Smooth muscle cell (in vitro differentiated cells): Measurements from ENCODE around the gene KIF24. TPM values are rescaled to one million over a fixed set of nuclear protein-coding genes. Genes with fewer than 3 reads are reported as not detected.

Experiments
- DNase-seq: peaks from one replicate; lab custom pipeline; 2025; ENCODE audit not compliant: unreplicated experiment; lab: John Stamatoyannopoulos, UW
- H2AFZ ChIP-seq: fragments of 200-600 bp; sonication (generic); 2 replicates; pipeline ENCODE4 v1.6.0; 2016; ENCODE audit warnings: antibody characterized with exemption, low read depth, mild to moderate bottlenecking
- H3F3A ChIP-seq: fragments of 200-600 bp; sonication (generic); 2 replicates; pipeline ENCODE4 v1.6.0; 2017; ENCODE audit warnings: antibody characterized with exemption, low read depth
- H3K27ac ChIP-seq: fragments of 200-600 bp; sonication (generic); 2 replicates; pipeline ENCODE4 v1.5.1; 2016; ENCODE audit warnings: low read depth, mild to moderate bottlenecking
- H3K27me3 ChIP-seq: fragments of 200-600 bp; sonication (generic); 2 replicates; pipeline ENCODE4 v1.6.1; 2016; ENCODE audit warnings: low read depth, mild to moderate bottlenecking
- H3K36me3 ChIP-seq: fragments of 200-600 bp; sonication (generic); 2 replicates; pipeline ENCODE4 v1.5.1; 2016; ENCODE audit warnings: low read depth
- H3K4me1 ChIP-seq: fragments of 200-600 bp; sonication (generic); 2 replicates; pipeline ENCODE4 v1.5.1; 2016; ENCODE audit warnings: low read depth
- H3K4me2 ChIP-seq: fragments of 200-600 bp; sonication (generic); 2 replicates; pipeline ENCODE4 v1.6.0; 2016; ENCODE audit warnings: mild to moderate bottlenecking
- H3K4me3 ChIP-seq: fragments of 200-600 bp; sonication (generic); 2 replicates; pipeline ENCODE4 v1.5.1; 2016; ENCODE audit warnings: mild to moderate bottlenecking
- H3K79me2 ChIP-seq: fragments of 200-600 bp; sonication (generic); 2 replicates; pipeline ENCODE4 v1.6.0; 2016; ENCODE audit warnings: low read depth, mild to moderate bottlenecking
- H3K9ac ChIP-seq: fragments of 200-600 bp; sonication (generic); 2 replicates; pipeline ENCODE4 v1.6.0; 2016; ENCODE audit warnings: low read depth
- H3K9me3 ChIP-seq: fragments of 200-600 bp; sonication (generic); replicated peaks from 2 replicates; pipeline ENCODE4 v1.5.1; 2016; ENCODE audit warnings: low read depth
- H4K20me1 ChIP-seq: fragments of 200-600 bp; sonication (generic); 2 replicates; pipeline ENCODE4 v1.6.0; 2016; ENCODE audit warnings: low read depth
- WGBS: methylation state at CpG from one replicate; pipeline ENCODE4 v1.1.7; 2016; ENCODE audit warnings: low lambda C conversion rate; 5-methylcytosine and 5-hydroxymethylcytosine counted together
- polyA plus RNA-seq: library from polyadenylated mRNA; unstranded; fragments of >200 nt; fragmentation: Nextera tagmentation; extraction: Ambion mirVana; gene quantifications from 2 replicates; pipeline ENCODE4 v1.2.1, GENCODE V29; 2016
- total RNA-seq: library from RNA; depleted of rRNA; stranded (reverse); fragments of >200 nt; gene quantifications from 2 replicates; pipeline ENCODE4 v1.2.3, GENCODE V29; 2014
- TF ChIP-seq, protein P1 (sequence below): fragments of 200-600 bp; sonication (generic); IDR thresholded peaks from 2 replicates; pipeline ENCODE4 v1.5.1; 2017; ENCODE audit warnings: borderline replicate concordance, mild to moderate bottlenecking, antibody characterized with exemption; ENCODE audit not compliant: insufficient read depth, poor library complexity, severe bottlenecking

KIF24 gene
- total and polyA plus RNA-seq, 2 experiments from 2014 or later: 0.51 to 1.2 TPM

- no peaks in the 10 kb centered on the region for H3F3A ChIP-seq
- no peaks in the 10 kb centered on the region for H3K79me2 ChIP-seq
- no peak overlapping the region for H3K9ac ChIP-seq
- H4K20me1 ChIP-seq: no peaks in the 10 kb centered on the region
- no peak for DNase-seq
- no peaks in the 10 kb centered on the region for H3K36me3 ChIP-seq
- no peaks in the 10 kb centered on the region for H3K4me1 ChIP-seq
- 93% methylated on average over 3 of the region's 3 CpGs for WGBS
- H3K4me3 ChIP-seq: no peak overlapping the region
- no peak overlapping the region for H3K27ac ChIP-seq
- H3K4me2 ChIP-seq: no peak overlapping the region
- H3K9me3 ChIP-seq: no peaks in the 10 kb centered on the region
- TF ChIP-seq, protein P1, sequence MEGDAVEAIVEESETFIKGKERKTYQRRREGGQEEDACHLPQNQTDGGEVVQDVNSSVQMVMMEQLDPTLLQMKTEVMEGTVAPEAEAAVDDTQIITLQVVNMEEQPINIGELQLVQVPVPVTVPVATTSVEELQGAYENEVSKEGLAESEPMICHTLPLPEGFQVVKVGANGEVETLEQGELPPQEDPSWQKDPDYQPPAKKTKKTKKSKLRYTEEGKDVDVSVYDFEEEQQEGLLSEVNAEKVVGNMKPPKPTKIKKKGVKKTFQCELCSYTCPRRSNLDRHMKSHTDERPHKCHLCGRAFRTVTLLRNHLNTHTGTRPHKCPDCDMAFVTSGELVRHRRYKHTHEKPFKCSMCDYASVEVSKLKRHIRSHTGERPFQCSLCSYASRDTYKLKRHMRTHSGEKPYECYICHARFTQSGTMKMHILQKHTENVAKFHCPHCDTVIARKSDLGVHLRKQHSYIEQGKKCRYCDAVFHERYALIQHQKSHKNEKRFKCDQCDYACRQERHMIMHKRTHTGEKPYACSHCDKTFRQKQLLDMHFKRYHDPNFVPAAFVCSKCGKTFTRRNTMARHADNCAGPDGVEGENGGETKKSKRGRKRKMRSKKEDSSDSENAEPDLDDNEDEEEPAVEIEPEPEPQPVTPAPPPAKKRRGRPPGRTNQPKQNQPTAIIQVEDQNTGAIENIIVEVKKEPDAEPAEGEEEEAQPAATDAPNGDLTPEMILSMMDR: no peak
- no peak overlapping the region for H2AFZ ChIP-seq
- no peaks in the 10 kb centered on the region for H3K27me3 ChIP-seq
Measured at GRCh38 chr9:34374339-34374738, 45.3 kb upstream of the KIF24 start.

DNA sequence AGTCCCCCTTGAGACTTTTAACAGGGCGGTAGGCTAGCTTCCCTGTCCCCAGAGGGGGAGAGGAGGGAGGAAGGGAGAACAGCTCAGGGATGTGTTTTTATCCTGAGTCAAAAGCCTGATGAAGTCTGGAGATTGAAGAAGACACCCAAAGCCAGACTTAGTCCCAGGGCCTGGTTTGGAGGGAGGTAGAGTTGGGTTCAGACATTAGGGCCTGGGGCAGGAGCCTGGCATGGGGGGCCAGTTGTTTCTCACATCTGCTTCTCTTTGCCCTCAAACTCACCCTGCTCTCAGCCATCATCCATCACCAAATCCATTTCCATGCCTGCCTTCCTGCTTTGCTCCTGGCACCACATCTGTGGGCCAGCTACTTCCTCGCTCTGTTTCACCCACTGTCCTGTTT lies 44.7 kb upstream of the KIF24 start:
- Histone ChIP-seq H3K4me1 (no peaks in the 10 kb centered on the region), H3K27ac (no peak overlapping the region), H3K4me3 (no peak overlapping the region), H3K36me3 (no peaks in the 10 kb centered on the region), H3K9ac (no peak overlapping the region), H3F3A (no peaks in the 10 kb centered on the region), H3K4me2 (no peak overlapping the region), H3K27me3 (no peaks in the 10 kb centered on the region), H3K9me3 (no peaks in the 10 kb centered on the region), H3K79me2 (no peaks in the 10 kb centered on the region), H4K20me1 (no peaks in the 10 kb centered on the region), H2AFZ (no peak overlapping the region)
- WGBS: 86% methylated on average over 2 of the region's 2 CpGs
- TF ChIP-seq, protein P1: no peak
- no peak for DNase-seq

GRCh38 chr9:34372467-34373011 lies 43.5 kb upstream of the KIF24 start:
- H4K20me1 ChIP-seq: no peaks in the 10 kb centered on the region
- TF ChIP-seq, protein P1: no peak
- DNase-seq: no peak
- H3F3A ChIP-seq: no peaks in the 10 kb centered on the region
- no peaks in the 10 kb centered on the region for H3K79me2 ChIP-seq
- H3K27ac ChIP-seq: no peak overlapping the region
- 89% methylated on average over 41 of the region's 41 CpGs for WGBS
- H3K4me1 ChIP-seq: no peaks in the 10 kb centered on the region
- no peaks in the 10 kb centered on the region for H3K27me3 ChIP-seq
- no peaks in the 10 kb centered on the region for H3K9me3 ChIP-seq
- H3K4me3 ChIP-seq: no peak overlapping the region
- H3K36me3 ChIP-seq: no peaks in the 10 kb centered on the region
- no peak overlapping the region for H3K9ac ChIP-seq
- no peak overlapping the region for H3K4me2 ChIP-seq
- no peak overlapping the region for H2AFZ ChIP-seq

- no peak overlapping the region for H2AFZ ChIP-seq
- no peaks in the 10 kb centered on the region for H3F3A ChIP-seq
- TF ChIP-seq, protein P1: no peak
- no peaks in the 10 kb centered on the region for H3K36me3 ChIP-seq
- H3K9ac ChIP-seq: no peak overlapping the region
- no peaks in the 10 kb centered on the region for H3K27me3 ChIP-seq
- no peak for DNase-seq
- H3K9me3 ChIP-seq: no peaks in the 10 kb centered on the region
- H3K4me3 ChIP-seq: no peak overlapping the region
- no peaks in the 10 kb centered on the region for H4K20me1 ChIP-seq
- no peaks in the 10 kb centered on the region for H3K4me1 ChIP-seq
- H3K27ac ChIP-seq: no peak overlapping the region
- H3K4me2 ChIP-seq: no peak overlapping the region
- no peaks in the 10 kb centered on the region for H3K79me2 ChIP-seq
- 98% methylated on average over 58 of the region's 60 CpGs for WGBS
Measured at GRCh38 chr9:34371886-34372466, 42.9 kb upstream of the KIF24 start.
